Activated T-helper 1 cell treated with anti-CD3 and anti-CD28 coated beads, Interleukin-12 subunit alpha, Interleukin-12 subunit beta, Interleukin-2, Interleukin-4 antibody, amounts not matched to agents 30 ng/mL and 10 ng/mL and 1 ng/mL, durations not matched to agents 14 hours and 24 hours and 36 hours (primary cell): Measurements from ENCODE around the gene LHPP. TPM values are rescaled to one million over a fixed set of nuclear protein-coding genes. Genes with fewer than 3 reads are reported as not detected.
"Not testable (repeated sequence)": the region's sequence is repeated elsewhere in the genome, so short reads cannot be mapped to it uniquely, and the experiment has no call there.

Source experiments
- DNase-seq: peaks from one replicate; pipeline ENCODE4 v3.0.0; 2021; ENCODE audit warnings: low spot score
- H3K27ac Mint-ChIP-seq: one replicate; pipeline ENCODE4 v1.8.0; 2021; ENCODE audit warnings: mild to moderate bottlenecking, mixed read lengths
- H3K27me3 Mint-ChIP-seq: one replicate; pipeline ENCODE4 v1.8.0; 2022; ENCODE audit warnings: mild to moderate bottlenecking, moderate library complexity, mixed read lengths; ENCODE audit not compliant: insufficient read depth
- H3K36me3 Mint-ChIP-seq: one replicate; pipeline ENCODE4 v1.8.0; 2021; ENCODE audit warnings: low read depth, mixed read lengths
- H3K4me1 Mint-ChIP-seq: one replicate; pipeline ENCODE4 v1.8.0; 2021; ENCODE audit warnings: low read depth, mixed read lengths
- H3K4me3 Mint-ChIP-seq: one replicate; pipeline ENCODE4 v1.8.0; 2021; ENCODE audit warnings: mild to moderate bottlenecking, moderate library complexity, mixed read lengths
- H3K9me3 Mint-ChIP-seq: one replicate; pipeline ENCODE4 v1.8.0; 2021; ENCODE audit warnings: mixed read lengths
- intact Hi-C: fragments of 100-400 bp; cut with micrococcal nuclease; formaldehyde crosslinking; loops from one replicate; pipeline ENCODE4 v1.15.1; 2024
- total RNA-seq: library from RNA; stranded (reverse); gene quantifications from 2 replicates; pipeline ENCODE4 v1.2.3, GENCODE V29; 2022

Gene LHPP
- total RNA-seq, 1 donor from 2014 or later: 5.0 TPM

GRCh38 chr10:124579011-124579399, 117.4 kb downstream of the LHPP start:
- H3K4me1 Mint-ChIP-seq: no peaks in the 10 kb centered on the region
- peaks cover 7% of the 10 kb centered on the region for H3K27me3 Mint-ChIP-seq
- DNase-seq: no peak
- peaks cover 4% of the 10 kb centered on the region for H3K9me3 Mint-ChIP-seq
- no peak overlapping the region for H3K27ac Mint-ChIP-seq
- no peaks in the 10 kb centered on the region for H3K36me3 Mint-ChIP-seq
- no peak overlapping the region for H3K4me3 Mint-ChIP-seq
- intact Hi-C loops: no loop called here

- no peak overlapping the region for H3K27ac Mint-ChIP-seq
- H3K4me1 Mint-ChIP-seq: no peaks in the 10 kb centered on the region
- no peak overlapping the region for H3K4me3 Mint-ChIP-seq
- H3K36me3 Mint-ChIP-seq: no peaks in the 10 kb centered on the region
- intact Hi-C loops: no loop called here
- no peak for DNase-seq
- H3K27me3 Mint-ChIP-seq: peaks cover 10% of the 10 kb centered on the region
- H3K9me3 Mint-ChIP-seq: peaks cover under 1% of the 10 kb centered on the region
Measured at GRCh38 chr10:124586142-124586541, 124.5 kb downstream of the LHPP start.

- Mint-ChIP-seq H3K27ac (no peak overlapping the region), H3K4me1 (no peaks in the 10 kb centered on the region), H3K27me3 (peaks cover 4% of the 10 kb centered on the region), H3K4me3 (no peak overlapping the region), H3K9me3 (no peaks in the 10 kb centered on the region), H3K36me3 (no peaks in the 10 kb centered on the region)
- intact Hi-C loops: no loop called here
- DNase-seq: no peak
Measured at GRCh38 chr10:124587811-124588211, 126.2 kb downstream of the LHPP start.

GRCh38 chr10:124588341-124588735, 126.7 kb downstream of the LHPP start:
- intact Hi-C loops: not testable (repeated sequence)

GRCh38 chr10:124588736-124589490, 127.3 kb downstream of the LHPP start:
- H3K27ac Mint-ChIP-seq: no peak overlapping the region
- no peaks in the 10 kb centered on the region for H3K9me3 Mint-ChIP-seq
- intact Hi-C loops: no loop called here
- no peaks in the 10 kb centered on the region for H3K36me3 Mint-ChIP-seq
- DNase-seq: no peak
- no peak overlapping the region for H3K4me3 Mint-ChIP-seq
- peaks cover 3% of the 10 kb centered on the region for H3K27me3 Mint-ChIP-seq
- no peaks in the 10 kb centered on the region for H3K4me1 Mint-ChIP-seq

More at GRCh38 chr10:124588341-124588735, 126.7 kb downstream of the LHPP start:
- not testable (repeated sequence) for H3K4me3 Mint-ChIP-seq, H3K4me1 Mint-ChIP-seq, H3K27me3 Mint-ChIP-seq, DNase-seq, H3K36me3 Mint-ChIP-seq, H3K9me3 Mint-ChIP-seq, H3K27ac Mint-ChIP-seq

- no peak overlapping the region for H3K4me3 Mint-ChIP-seq
- no peak overlapping the region for H3K27ac Mint-ChIP-seq
- H3K36me3 Mint-ChIP-seq: no peaks in the 10 kb centered on the region
- no peaks in the 10 kb centered on the region for H3K9me3 Mint-ChIP-seq
- no peak for DNase-seq
- no peaks in the 10 kb centered on the region for H3K4me1 Mint-ChIP-seq
- intact Hi-C loops: no loop called here
- peaks cover 3% of the 10 kb centered on the region for H3K27me3 Mint-ChIP-seq
Measured at GRCh38 chr10:124589491-124590041, 127.9 kb downstream of the LHPP start.

- Mint-ChIP-seq H3K4me1 (peaks cover under 1% of the 10 kb centered on the region), H3K36me3 (no peaks in the 10 kb centered on the region), H3K4me3 (no peak overlapping the region), H3K9me3 (no peaks in the 10 kb centered on the region), H3K27ac (no peak overlapping the region), H3K27me3 (peaks cover 3% of the 10 kb centered on the region)
- intact Hi-C loops: no loop called here
- DNase-seq: no peak
Measured at GRCh38 chr10:124590216-124591122, 128.8 kb downstream of the LHPP start.

- no peaks in the 10 kb centered on the region for H3K36me3 Mint-ChIP-seq
- peaks cover 3% of the 10 kb centered on the region for H3K27me3 Mint-ChIP-seq
- no peak overlapping the region for H3K4me3 Mint-ChIP-seq
- H3K4me1 Mint-ChIP-seq: peaks cover 6% of the 10 kb centered on the region
- no peaks in the 10 kb centered on the region for H3K9me3 Mint-ChIP-seq
- intact Hi-C loops: no loop called here
- no peak for DNase-seq
- H3K27ac Mint-ChIP-seq: no peak overlapping the region
Measured at GRCh38 chr10:124591123-124591495, 129.5 kb downstream of the LHPP start.

- Mint-ChIP-seq H3K9me3 (no peaks in the 10 kb centered on the region), H3K4me1 (peaks cover 6% of the 10 kb centered on the region), H3K4me3 (no peak overlapping the region), H3K27me3 (no peaks in the 10 kb centered on the region), H3K36me3 (no peaks in the 10 kb centered on the region), H3K27ac (no peak overlapping the region)
- no peak for DNase-seq
- intact Hi-C loops: no loop called here
Measured at GRCh38 chr10:124592101-124592500, 130.5 kb downstream of the LHPP start.

- Mint-ChIP-seq H3K27ac (no peak overlapping the region), H3K9me3 (no peaks in the 10 kb centered on the region), H3K4me3 (no peak overlapping the region), H3K27me3 (no peaks in the 10 kb centered on the region), H3K36me3 (no peaks in the 10 kb centered on the region), H3K4me1 (peaks cover 6% of the 10 kb centered on the region)
- no peak for DNase-seq
- intact Hi-C loops: no loop called here
Measured at GRCh38 chr10:124592736-124593430, 131.3 kb downstream of the LHPP start.

GRCh38 chr10:124593431-124593985, 131.9 kb downstream of the LHPP start:
- Mint-ChIP-seq H3K9me3 (no peaks in the 10 kb centered on the region), H3K4me1 (peaks cover 6% of the 10 kb centered on the region)
- no peak for DNase-seq

GRCh38 chr10:124594240-124594639, 132.6 kb downstream of the LHPP start:
- Mint-ChIP-seq H3K27ac (no peak overlapping the region), H3K36me3 (no peaks in the 10 kb centered on the region), H3K4me1 (peaks cover 6% of the 10 kb centered on the region), H3K9me3 (no peaks in the 10 kb centered on the region), H3K27me3 (no peaks in the 10 kb centered on the region), H3K4me3 (no peak overlapping the region)
- intact Hi-C loops: no loop called here
- DNase-seq: no peak

More at GRCh38 chr10:124593431-124593985, 131.9 kb downstream of the LHPP start:
- H3K36me3 Mint-ChIP-seq: no peaks in the 10 kb centered on the region
- intact Hi-C loops: no loop called here
- H3K4me3 Mint-ChIP-seq: no peak overlapping the region
- no peaks in the 10 kb centered on the region for H3K27me3 Mint-ChIP-seq
- no peak overlapping the region for H3K27ac Mint-ChIP-seq
